Femur (tissue), 1 donor: ENCODE results near the gene KIAA1328.
A peak's percentile ranks its signal among the peaks of the same experiment; 100 is the strongest.
"Not testable (repeated sequence)": the region's sequence is repeated elsewhere in the genome, so short reads cannot be mapped to it uniquely, and the experiment has no call there.

Experiments used
- DNase-seq: peaks from one replicate; pipeline ENCODE4 v3.0.0-alpha.2; 2017

Gene KIAA1328

DNA sequence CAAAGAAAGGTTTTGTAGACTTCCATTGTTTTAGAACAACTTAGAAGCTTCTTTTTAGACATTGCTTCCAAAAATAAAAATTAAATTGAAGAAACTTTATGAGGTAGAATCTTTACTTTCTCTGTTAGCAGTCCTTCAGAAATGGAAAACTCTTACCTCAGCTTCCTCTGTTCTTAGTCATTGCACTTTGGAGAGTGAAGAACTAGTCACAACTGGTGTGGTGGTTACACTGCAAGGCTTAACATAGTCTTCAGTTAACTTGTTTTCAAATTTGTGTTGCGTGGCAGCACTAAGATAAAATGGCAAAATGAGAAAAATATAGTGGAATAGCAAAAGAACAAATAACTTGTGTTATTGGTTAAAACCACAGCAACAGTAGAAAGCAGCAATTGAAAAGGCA is 332.6 kb downstream of the KIAA1328 start:
- no peak for DNase-seq

DNA sequence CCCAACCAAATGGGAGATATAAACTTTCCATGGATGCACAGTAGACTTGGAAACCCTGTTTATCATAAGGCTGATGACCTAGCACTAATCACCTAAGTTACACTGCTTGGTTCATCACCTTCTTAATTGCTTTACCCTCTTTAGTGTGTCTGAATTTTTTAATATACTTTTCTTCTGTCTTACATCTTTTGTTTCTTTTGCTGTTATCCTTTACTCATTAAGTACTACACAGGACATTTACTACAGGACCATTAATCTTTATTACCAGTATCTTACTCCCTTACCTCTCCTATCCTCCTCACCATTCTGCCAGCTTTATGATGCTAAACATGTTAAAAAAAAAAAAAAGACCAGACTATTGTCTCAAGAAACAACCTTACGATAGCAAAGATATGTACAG is 333.6 kb downstream of the KIAA1328 start:
- no peak for DNase-seq

DNA sequence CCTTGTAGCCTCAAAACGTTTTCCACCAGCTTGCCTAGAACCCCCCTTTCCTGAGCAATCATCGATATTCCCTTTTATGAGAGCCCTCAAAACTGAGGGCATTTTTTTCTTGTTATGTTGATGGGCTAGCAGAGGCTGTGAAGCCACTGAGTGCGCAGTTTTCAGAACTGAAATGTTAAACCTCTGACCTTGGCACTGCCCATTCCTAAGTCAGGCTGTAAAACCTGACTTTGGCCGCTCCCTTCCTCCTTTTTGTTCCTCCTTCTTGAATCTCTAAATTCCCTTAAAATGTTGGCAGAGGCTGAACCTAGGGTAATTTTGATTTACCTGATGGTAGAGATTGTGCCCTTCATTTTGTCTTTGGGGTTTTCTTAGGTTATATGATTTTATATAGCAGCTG is 334.2 kb downstream of the KIAA1328 start:
- no peak for DNase-seq

DNA sequence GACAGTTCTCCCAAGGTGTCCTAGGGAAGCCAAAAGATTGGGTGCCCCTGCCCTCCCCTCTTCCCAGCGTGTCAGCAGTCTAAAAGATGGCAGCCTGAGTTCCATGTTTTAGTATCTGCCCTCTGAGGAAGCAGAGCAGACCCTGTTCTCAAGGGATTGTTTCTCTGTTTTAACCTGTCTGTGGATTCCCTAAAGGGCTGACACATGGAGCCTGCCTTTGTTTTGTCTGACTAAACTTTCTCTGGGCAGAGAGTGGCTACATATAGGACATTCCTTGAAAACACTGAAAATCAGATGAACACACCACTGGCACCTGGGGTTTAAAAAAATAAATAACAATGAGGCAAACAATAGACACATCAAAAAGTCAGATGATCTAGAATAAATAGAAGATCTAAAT is 337.6 kb downstream of the KIAA1328 start:
- DNase-seq = no peak

DNA sequence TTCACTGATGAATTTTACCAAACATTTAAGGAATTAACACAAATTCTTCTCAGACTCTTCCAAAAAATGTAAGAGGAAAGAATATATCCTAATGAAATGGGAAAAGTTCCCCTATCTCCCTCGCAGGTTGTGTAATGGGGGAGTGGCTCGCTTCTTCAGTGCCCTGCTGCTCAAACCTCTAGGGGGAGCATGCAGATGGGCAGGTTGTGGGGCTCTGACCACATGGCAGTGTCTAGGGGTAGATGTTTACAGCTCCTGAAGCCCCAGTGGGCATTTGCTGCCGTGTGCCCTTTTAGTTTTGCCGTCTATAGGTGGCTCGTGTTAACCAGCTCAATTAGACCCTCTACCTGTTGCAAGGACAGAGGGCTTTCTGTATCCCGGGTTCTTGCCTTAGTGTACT is 338.0 kb downstream of the KIAA1328 start:
- DNase-seq = not testable (repeated sequence)

DNA sequence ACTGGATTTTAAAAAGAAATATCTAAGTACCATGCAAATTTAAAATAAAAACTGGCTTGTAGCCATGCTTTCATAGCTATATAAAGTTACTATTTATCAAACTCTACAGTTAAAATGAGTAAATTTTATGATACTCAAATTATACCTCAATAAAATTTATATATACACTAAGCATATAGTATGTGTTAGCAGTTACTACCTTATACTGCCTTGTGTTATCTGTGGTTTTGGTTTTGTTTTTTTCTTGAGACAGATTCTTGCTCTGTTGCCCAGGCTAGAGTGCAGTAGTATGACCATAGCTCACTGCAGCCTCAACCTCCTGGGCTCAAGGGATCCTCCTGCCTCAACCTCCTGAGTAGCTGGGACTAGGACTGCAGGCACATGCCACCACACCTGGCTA is 342.1 kb downstream of the KIAA1328 start:
- DNase-seq = no peak

DNA sequence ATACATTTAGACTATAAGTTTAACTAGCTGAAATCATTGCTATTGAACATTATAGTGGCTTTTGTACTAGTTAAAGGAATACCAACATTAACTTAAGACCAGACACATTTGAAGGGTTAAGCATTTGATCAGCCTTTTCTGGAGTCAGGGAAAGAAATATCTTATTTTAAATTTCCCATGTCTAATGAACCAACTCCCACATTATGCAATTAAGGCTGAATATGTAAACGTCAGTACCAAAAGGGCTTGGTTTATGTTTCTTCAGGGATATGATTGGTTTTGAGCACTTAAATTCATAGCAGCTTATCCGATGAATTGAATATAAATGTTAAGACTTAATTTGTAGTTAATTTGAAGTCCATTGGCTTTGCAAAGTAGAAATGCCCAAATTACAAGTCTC is 344.5 kb downstream of the KIAA1328 start:
- DNase-seq = no peak

DNA sequence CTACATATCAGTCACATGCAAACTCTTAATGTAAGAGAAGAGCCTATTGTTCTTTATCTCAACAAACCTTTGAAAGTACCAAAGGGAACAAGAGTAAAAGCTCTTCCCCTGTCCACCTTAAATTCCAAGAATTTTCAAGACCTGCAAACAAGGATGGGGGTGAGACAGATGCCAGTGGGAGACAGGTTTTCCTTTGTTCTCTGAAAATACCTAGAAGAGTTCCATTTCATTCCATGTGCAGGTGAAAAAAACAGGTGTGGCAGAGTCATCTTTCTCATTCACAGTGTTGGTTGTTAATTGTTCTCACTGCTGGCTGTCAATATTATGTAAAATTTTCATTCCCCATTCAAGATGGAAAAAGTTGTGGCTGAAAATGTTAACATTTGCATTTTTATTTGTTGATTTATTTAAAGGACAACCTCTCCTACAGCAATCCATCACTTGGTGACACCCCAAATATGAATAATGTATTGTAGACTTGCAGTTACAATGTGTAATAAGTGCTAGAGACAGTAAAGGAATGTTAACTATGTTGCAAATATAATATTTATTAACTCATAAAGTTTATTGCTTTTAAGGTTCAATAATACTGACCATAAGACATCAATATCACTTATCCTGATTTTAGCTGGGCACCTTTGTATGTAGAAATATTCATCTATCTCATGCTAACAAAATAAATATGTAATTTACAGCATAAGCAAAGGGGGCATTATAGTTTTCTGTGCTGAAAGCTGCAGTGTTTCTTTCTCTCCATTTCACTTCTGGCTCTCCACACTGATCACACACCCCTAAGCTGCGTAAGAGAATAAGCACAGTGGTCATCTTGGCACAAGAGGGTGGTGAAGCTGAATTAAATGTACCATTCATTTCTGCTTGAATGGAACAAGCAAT is 347.0 kb downstream of the KIAA1328 start:
- DNase-seq = no peak

DNA sequence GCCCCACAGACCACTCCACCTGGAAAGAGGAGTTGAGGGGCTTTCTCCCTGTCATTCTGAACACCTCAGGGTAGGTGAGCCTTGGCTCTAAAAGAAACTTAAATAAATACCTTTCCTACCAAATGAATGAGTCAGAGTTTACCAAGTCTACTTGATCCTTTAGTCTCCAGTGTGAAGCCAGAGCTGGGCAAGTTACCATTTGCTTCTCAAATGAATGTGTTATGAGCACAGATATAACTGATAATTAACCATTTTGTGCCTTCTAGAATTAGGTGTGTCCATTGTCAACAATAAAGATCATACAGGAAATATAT is 347.7 kb downstream of the KIAA1328 start:
- no peak for DNase-seq

DNA sequence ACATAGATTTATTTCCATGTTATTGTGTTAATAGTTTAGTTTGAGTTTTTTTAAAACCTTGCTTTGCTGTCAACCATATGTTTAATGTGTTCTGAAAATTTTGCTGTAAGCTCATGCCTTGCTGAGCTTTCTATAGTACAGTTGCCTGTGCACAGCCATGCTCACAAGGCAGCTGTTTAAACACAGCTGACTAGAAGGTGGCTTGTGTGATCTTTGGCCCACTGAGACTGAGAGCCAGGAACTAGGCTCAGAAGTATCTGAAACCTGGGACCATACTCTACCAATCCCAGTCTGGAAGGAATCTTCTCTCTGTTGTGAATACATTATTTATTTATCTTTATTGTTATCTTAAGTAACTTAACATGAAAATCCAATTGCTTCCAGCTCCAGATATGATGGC is 350.5 kb downstream of the KIAA1328 start:
- DNase-seq = no peak

DNA sequence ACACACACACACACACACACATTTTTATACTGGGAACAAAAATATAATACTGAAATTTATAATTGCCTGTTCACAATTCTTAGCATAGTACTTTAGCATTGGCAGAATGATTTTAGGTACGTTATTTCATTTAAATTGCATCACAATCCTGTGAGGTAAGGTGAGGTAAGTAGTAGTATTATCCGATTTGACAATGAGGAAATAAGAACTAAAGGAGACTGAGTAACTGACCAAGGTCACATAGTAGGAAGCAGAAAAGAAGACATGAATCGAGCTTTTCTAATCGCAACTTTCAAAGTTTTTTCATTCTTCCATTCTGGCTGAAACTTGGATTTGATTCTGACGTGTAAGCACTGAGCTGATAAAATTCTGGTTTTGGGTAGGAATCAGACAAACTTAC is 351.2 kb downstream of the KIAA1328 start:
- DNase-seq = no peak

DNA sequence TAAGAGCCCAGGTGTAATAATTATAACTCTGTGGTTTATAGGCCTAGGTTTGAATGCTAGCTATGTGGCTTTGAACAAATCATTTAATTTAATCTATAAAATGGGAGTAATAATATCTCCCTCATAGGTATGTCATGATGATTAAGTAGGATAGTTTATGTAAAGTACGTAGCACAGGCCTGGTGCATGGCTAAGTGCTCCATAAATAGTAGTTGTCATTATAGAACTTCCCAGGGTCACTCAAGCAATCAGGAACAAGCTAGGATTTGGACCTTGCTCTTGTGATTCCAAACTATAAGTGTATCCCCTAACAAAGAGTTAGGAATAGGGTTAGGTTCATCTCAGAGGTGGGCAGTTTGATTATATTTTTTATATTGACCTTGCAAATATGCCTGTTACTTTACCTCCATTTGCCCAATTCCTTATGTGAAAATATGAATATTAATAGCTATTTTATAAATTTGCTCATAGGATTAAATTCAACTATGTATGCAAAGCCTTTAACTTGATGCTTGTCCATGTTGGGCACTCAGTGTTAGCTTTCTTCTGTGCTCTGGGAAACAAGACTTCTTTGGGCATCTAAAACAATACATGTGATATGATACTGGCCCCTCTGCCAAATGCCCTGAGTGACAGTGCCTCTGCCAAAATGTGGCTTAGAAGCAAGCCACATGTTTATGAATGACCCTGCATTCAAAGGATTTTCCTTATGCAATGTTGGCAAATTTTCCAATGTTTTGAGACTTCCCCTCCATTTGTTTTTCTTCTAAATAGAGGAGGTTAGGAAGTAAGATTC is 353.6 kb downstream of the KIAA1328 start:
- no peak for DNase-seq

DNA sequence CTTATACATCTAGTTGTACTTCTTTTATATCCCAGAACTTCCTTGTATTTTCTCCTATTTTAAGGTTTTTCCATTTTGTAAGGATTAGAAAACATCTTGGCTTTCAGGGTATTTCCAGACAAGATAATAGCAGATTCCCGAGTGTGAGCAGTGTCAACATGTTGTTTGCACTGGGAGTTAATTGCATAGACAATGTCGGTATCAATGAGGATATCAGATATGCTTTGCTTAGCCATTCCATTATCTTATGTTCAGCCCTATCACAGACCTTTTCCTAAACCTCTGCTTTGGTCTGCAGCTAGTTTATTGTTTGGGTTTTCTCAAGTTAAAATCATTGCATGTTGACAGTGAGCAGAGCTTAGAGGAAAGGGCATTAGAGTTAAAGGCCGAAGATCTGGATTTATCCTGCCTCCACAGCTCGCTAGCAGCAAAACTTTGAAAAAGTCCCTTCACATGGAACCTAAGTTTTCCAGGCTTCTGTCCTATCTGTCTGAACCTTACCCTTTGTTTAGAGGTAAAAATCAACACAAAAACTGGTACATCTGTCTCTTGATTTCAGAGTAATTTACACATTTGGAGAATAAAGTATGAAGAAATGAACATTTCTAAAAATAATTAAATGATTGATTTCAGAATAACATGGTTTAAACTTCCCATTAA is 355.4 kb downstream of the KIAA1328 start:
- no peak for DNase-seq

DNA sequence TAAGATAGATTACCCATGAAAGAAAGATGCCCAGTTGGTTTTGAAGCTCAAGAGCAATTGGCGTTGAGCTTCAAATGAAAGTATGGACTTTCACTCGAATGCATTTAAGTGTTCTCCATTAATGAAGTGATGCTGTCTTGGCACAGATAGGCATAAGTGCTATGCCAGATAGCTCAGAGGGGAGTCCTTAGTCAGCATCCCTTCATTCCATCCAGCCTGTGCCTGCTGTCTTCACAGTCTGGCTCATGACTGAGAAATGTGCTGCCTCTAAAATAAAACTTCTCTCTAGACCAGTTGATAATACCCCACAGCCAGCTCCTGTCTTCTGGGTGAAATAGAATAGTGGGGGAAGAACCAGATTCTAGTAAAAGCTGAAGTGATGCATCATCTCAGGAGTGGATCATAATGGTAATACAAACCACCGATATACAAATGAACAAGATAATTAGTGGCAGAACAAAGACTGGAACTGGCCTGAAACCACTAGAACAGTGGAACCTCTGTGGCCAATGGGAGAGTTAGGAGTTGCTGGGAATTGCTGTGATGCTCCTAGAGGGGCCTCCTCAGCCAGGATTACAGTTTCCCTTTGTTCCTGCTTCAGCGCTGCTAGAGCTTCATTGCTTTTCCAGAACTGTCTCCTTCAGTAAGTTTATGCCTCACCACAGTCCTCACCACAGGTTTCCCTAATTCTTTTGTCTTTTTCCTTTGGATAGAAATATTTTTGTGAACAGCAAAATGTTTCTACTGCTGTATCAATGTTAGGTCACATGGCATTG is 359.3 kb downstream of the KIAA1328 start:
- DNase-seq = no peak

DNA sequence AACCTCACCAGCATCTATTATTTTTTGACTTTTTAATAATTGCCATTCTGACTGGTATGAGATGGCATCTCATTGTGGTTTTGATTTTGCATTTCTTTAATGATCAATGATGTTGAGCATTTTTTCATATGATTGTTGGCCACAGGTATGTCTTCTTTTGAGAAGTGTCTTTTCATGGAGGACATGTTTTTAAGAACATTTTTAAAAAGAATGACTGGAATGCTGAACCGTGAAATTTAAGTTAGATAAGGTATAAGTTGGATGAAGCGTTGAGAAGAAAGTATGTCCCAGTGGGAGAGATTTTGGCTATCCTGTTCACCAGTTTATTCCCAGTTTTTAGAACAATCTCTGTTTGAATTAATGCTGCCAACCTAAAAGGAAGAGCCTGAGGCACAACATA is 370.8 kb downstream of the KIAA1328 start:
- no peak for DNase-seq

DNA sequence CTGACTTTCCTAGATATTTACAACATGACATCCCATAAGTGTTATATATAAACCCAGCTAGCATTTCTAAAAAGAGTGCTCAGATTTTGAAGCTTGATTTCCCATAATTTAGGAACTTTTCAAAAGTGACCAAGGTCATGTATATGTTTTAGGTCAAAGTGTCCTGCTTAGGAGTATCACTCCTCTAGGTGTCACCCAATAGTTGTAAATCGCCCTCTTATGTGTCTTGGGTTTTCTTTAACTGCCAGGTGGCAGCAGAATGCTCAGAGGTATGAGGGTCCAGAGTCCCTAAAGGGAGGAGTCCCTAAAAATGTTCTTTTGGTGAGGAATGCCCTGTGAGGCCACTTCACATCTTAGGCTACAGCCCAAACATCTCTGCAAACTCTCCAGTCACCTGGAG is 378.4 kb downstream of the KIAA1328 start:
- DNase-seq = no peak

DNA sequence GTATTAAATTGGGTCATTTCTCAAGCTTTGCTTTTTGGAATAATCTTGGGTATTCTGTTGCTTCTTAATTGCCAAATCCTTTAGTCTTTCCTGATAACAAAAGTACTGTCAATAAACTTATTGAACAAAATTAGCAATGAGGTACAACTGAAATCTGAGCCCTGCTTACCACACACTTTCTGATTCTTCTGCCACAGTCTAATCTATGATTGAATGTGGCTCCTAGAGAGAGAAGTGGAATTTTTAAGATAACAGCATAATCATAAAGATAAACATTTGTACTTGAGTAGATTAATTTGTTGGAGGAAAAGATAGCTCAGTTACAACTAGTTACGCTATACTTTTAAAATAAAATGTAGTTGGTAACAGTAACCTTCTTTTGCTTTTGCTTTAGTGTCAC is 381.9 kb downstream of the KIAA1328 start:
- no peak for DNase-seq

DNA sequence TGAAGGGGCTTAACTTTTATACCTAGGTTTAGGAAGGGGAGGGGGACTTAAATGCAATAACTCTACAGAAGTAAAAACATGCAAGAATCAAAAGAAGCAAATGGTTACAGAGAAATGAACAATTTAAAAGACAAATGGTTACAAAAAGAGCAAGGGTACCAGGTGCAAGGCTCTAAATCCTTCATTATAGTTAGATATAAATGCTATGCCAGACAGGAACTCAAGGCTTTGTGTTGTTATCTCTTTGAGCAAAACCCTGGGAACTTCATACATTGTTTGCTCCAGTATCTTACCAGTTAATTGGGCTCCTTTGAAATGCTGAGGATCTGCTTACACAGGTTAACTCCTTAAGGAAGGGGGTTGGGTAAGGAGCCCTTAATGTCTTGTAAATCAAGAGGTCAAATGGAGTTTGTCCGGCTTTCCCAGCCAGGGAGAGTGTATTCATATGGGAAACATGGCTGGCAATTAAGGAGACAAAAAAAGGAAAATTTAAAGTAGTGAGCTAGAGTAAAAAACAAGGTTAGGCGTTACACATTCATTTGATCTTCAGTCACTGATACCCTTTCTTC is 389.2 kb downstream of the KIAA1328 start:
- DNase-seq = no peak

DNA sequence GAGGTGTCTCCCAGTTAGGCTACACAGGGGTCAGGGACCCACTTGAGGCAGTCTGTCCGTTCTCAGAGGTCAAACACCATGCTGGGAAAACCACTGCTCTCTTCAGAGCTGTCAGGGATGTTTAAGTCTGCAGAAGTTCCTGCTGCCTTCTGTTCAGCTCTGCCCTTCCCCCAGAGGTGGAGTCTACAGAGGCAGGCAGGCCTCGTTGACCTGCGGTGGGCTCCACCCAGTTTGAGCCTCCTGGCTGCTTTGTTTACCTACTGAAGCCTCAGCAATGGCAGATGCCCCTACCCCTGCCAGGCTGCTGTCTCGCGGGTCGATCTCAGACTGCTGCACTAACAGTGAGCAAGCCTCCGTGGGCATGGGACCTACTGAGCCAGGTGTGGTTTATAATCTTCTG is 390.3 kb downstream of the KIAA1328 start:
- no peak for DNase-seq

DNA sequence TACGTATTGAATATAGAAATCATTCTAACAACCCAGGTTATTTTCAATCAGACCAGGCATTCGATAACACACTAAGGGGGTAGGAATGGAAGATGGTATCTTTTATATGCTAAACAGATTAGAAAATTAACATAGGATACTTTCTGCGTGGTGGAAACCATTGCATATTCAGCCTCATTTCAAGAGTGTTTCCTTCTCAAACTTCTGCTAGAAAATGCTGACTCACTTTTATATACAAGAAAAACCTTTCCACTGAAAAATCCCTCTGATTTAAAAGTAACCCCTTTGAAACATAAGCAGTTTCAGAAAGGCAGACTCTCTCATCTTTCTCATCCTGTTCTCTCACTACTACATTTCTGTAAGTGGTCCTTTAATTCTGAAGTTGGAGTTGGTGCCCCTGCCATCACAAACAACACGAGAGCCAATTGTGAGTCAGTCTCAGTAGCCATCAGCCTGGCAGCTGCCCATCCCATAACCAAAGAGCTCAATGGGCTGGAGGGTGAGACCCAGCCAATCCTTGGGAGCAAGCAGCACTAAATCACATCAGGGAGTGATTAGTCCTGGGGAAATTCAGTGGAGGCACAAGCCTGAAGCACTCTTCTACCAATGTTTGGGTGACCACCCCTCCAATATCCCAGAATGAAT is 393.5 kb downstream of the KIAA1328 start:
- peak; percentile 57 for DNase-seq

DNA sequence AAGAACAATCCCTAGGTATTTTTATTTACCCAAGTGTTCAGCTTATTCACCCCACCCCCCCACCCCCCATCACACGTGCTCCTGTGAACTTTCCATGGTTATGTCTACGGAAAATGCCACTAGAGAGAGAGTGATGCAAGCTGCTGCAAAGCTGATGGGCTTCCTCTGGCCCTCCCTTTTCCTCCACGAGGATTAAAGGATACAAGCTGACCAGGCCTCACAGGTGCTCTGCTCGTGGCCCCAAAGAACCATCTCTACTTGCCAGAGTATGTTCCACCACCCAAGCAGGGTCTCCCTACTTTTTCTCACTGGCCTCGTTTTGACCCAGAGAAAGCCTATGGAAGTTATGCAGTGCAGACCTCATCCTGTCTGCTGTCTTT is 394.1 kb downstream of the KIAA1328 start:
- DNase-seq = no peak

DNA sequence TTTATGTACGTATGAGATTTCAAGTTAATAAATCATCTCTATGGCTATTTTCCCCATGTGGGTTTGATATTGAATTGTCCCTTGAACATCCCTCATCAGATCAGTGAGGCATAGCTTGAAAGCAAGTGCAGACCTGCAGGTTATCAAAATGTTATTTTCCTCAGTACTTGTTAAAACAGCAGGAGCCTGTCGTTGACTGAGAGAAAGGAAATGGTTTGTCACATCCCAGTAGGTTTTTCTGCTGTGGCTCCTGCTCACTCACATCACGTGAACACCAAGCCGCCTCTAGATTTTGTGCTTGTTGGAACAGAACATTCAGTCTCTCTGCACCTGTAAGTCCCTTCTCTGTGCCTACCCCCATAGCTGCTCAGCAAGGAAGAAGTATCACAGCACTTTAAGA is 396.4 kb downstream of the KIAA1328 start:
- no peak for DNase-seq
